ENCODE results near the gene TYK2.

TYK2 gene

DNA sequence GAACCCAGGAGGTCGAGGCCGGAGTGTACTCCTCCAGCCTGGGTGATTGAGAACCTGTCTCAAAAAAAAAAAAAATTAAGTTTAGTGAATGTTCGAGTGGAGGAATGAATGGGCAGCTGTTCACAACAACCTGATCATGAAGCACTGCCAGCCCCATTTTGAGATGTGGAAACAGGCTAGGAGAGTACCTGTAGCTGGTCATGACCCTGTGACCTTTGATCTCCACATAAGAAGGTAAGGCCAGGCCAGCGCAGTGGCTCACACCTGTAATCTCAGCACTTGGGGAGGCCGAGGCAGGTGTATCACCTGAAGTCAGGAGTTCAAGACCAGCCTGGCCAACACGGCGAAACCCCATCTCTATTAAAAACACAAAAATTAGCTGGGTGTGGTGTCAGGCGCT, 54.6 kb downstream of the TYK2 start:
- TF ChIP-seq CTCF (IDR thresholded peaks at IDR 0.05; ENCODE audit: low read depth, low read length, missing control alignments): no peak
- H3K4me3 ChIP-seq (ENCODE audit: low read depth, low read length): no peak overlapping the region
- DNase-seq (ENCODE audit: low read depth): no peak

- no peak for TF ChIP-seq CTCF (IDR thresholded peaks at IDR 0.05; ENCODE audit: low read depth, low read length, missing control alignments)
- no peak overlapping the region for H3K4me3 ChIP-seq (ENCODE audit: low read depth, low read length)
- DNase-seq (ENCODE audit: low read depth): no peak
Observed at GRCh38 chr19:10321874-10322835, 58.2 kb downstream of the TYK2 start.

DNA sequence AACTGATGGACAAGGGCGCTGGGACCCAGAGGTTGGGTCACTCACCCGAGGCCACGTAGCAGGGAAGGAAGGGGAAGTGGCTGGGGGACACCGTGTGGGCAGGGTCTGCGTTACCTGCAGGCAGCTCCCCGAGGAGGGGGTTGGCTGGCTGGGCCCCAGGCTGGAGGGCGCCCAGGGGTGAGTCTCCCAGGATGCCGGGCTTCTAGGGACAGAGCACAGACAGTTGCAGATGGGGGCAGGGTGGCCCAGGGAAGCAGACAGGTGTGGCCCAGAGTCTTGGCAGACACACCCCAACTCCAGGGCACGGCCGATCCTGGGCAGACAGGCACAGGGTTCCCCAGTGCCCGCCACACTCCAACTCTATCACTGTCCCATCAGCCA, 59.0 kb downstream of the TYK2 start:
- no peak overlapping the region for H3K4me3 ChIP-seq (ENCODE audit: low read depth, low read length)
- DNase-seq (ENCODE audit: low read depth): no peak
- TF ChIP-seq CTCF (IDR thresholded peaks at IDR 0.05; ENCODE audit: low read depth, low read length, missing control alignments): no peak

GRCh38 chr19:10320602-10321416, 59.6 kb downstream of the TYK2 start:
- TF ChIP-seq CTCF (IDR thresholded peaks at IDR 0.05; ENCODE audit: low read depth, low read length, missing control alignments): no peak
- no peak overlapping the region for H3K4me3 ChIP-seq (ENCODE audit: low read depth, low read length)
- DNase-seq (ENCODE audit: low read depth): no peak

DNA sequence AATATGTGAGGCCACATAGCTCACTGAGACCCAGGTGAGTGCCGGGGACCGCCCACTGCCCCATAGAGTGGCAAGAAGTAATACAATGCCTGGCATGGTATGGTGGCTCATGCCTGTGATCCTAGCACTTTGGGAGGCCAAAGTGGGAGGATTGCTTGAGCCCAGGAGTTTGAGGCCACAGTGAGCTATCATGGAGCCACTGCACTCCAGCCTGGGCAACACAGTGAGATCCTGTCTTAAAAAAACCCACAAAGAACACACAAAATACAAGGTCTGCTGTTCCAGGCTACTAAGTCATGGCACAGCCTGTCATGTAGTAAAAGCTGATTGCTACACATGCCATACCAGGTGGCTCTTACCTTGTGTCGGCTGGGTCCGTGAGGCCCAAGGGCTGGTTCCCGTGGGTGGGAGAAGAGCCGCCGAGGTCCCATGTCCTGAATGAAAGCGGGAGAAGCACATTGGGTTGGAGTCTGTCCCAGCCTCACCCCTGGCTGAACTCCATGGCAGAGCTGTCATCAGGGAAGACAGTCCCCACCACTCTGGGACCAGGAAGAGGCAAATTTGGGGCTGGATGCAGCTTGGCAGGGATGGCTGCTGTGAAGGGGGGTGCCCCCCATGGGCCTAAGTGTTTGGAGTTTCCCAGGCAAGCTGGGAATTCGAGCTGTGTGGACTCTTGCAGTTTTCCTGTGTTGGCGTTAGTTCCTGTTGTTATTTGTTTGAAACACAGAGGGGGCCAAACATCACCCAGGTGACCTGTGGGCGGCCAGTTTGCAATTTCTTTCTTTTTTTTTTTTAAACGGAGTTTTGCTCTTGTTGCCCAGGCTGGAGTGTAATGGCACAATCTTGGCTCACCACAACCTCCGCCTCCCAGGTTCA, 61.3 kb downstream of the TYK2 start:
- DNase-seq (ENCODE audit: low read depth): no peak
- H3K4me3 ChIP-seq (ENCODE audit: low read depth, low read length): no peak overlapping the region
- TF ChIP-seq CTCF (IDR thresholded peaks at IDR 0.05; ENCODE audit: low read depth, low read length, missing control alignments): no peak

DNA sequence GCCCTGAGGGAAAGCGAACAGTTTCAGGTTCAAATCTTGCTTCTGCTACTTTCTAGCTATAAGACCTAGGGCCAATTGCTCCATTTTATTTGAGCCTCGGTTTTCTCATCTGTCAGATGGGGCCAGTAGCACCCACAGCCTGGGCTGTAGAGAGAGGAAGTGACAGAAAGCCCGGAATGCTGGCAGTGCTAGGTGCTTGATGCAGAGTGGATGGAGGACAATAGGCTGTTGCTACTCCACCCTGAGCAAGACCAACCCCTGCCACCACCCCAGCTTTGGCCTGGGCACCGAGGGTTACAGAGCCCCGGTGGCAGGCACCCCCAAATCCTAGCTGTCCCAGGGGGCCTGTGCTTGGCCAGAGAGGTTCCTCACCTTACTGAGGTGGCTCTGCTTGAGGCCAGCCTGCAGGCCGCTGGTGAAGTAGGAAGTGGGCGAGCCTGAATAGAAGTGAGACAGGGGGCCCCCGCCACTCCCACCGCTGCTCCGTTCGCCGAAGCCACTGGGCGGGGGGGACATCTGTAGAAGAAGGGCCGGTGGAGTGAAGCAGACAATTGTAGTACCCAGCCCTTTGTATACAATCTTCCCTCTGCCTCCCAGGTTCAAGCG, 62.4 kb downstream of the TYK2 start:
- no peak for TF ChIP-seq CTCF (IDR thresholded peaks at IDR 0.05; ENCODE audit: low read depth, low read length, missing control alignments)
- DNase-seq (ENCODE audit: low read depth): no peak
- H3K4me3 ChIP-seq (ENCODE audit: low read depth, low read length): no peak overlapping the region

Measured in GM12864 (cell line).